PC-3 (cell line): ENCODE data around the gene KRTAP9-2.
"Not testable (repeated sequence)": the region's sequence is repeated elsewhere in the genome, so short reads cannot be mapped to it uniquely, and the experiment has no call there.

Source experiments
- CTCF ChIP-seq: fragments of 300-600 bp; sonication (generic); conservative IDR thresholded peaks from 2 replicates; pipeline ENCODE4 v1.5.1; 2017; ENCODE audit warnings: antibody characterized with exemption, low read depth, mild to moderate bottlenecking, low read length
- EZH2 ChIP-seq: fragments of 300-600 bp; sonication (generic); IDR thresholded peaks from one replicate; pipeline ENCODE4 v1.6.1; 2017; ENCODE audit warnings: antibody characterized with exemption, mild to moderate bottlenecking, low read length; ENCODE audit not compliant: unreplicated experiment
- EZH2phosphoT487 ChIP-seq: fragments of 300-600 bp; sonication (generic); IDR thresholded peaks from 2 replicates; pipeline ENCODE4 v1.6.1; 2018; ENCODE audit warnings: mild to moderate bottlenecking, antibody characterized with exemption, low read length, borderline replicate concordance

- not testable (repeated sequence) for TF ChIP-seq CTCF, EZH2, EZH2phosphoT487
Measured at GRCh38 chr17:41189837-41190318, 36.6 kb upstream of the KRTAP9-2 start, which contains the start of gene KRTAP9-1.
